NCI-H1694 (cell line): ENCODE results near the gene DRG2.

Experiments
- DNase-seq: peaks from one replicate; lab custom pipeline; 2025; lab: John Stamatoyannopoulos, UW

DRG2 gene

GRCh38 chr17:18117982-18118975, 30.5 kb downstream of the DRG2 start:
- no peak for DNase-seq

- DNase-seq = no peak
These were observed 31.5 kb downstream of the DRG2 start for GRCh38 chr17:18119166-18119745.

- DNase-seq = no peak
These were observed 32.2 kb downstream of the DRG2 start for GRCh38 chr17:18119938-18120337.

GRCh38 chr17:18120461-18121017, 32.8 kb downstream of the DRG2 start:
- DNase-seq = no peak

GRCh38 chr17:18121144-18121910, 33.6 kb downstream of the DRG2 start:
- no peak for DNase-seq

GRCh38 chr17:18122990-18123753, 35.4 kb downstream of the DRG2 start:
- DNase-seq = no peak

- no peak for DNase-seq
These were observed 36.8 kb downstream of the DRG2 start for GRCh38 chr17:18124345-18125126.

GRCh38 chr17:18129041-18129502, 41.3 kb downstream of the DRG2 start:
- no peak for DNase-seq

- no peak for DNase-seq
These were observed 45.0 kb downstream of the DRG2 start for GRCh38 chr17:18132711-18133110.

GRCh38 chr17:18136357-18136756, 48.6 kb downstream of the DRG2 start:
- no peak for DNase-seq

GRCh38 chr17:18138065-18138749, 50.5 kb downstream of the DRG2 start:
- no peak for DNase-seq

GRCh38 chr17:18139092-18139491, 51.3 kb downstream of the DRG2 start:
- no peak for DNase-seq

GRCh38 chr17:18139498-18139897, 51.8 kb downstream of the DRG2 start:
- DNase-seq = no peak

- no peak for DNase-seq
These were observed 52.2 kb downstream of the DRG2 start for GRCh38 chr17:18139949-18140348.

GRCh38 chr17:18140648-18141047, 52.9 kb downstream of the DRG2 start:
- DNase-seq = no peak

GRCh38 chr17:18141210-18141803, 53.6 kb downstream of the DRG2 start:
- peak; percentile 90 for DNase-seq

GRCh38 chr17:18142417-18142816, 54.7 kb downstream of the DRG2 start:
- no peak for DNase-seq

- peak; percentile 52 for DNase-seq
These were observed 55.5 kb downstream of the DRG2 start for GRCh38 chr17:18143044-18143936.
